Skeletal muscle satellite cell (primary cell): Measurements from ENCODE around the gene EVL.

Source experiments
- H3K27me3 ChIP-seq: 2 replicates; pipeline ENCODE4 v1.7.0; 2013; ENCODE audit warnings: low read length; ENCODE audit not compliant: control insufficient read depth, insufficient read depth
- H3K36me3 ChIP-seq: 2 replicates; pipeline ENCODE4 v1.7.0; 2013; ENCODE audit warnings: mild to moderate bottlenecking, control low read depth, low read length; ENCODE audit not compliant: insufficient read depth
- H3K4me1 ChIP-seq: 2 replicates; pipeline ENCODE4 v1.7.0; 2013; ENCODE audit warnings: low read length; ENCODE audit not compliant: control insufficient read depth, insufficient read depth
- H3K4me2 ChIP-seq: 2 replicates; pipeline ENCODE4 v1.7.0; 2013; ENCODE audit warnings: mild to moderate bottlenecking, low read length
- H3K4me3 ChIP-seq: 2 replicates; pipeline ENCODE4 v1.7.0; 2013; ENCODE audit warnings: low read length
- H3K9ac ChIP-seq: 2 replicates; pipeline ENCODE4 v1.7.0; 2013; ENCODE audit warnings: mild to moderate bottlenecking, low read depth, low read length, moderate library complexity
- H3K9me3 ChIP-seq: replicated peaks from 2 replicates; pipeline ENCODE4 v1.7.0; 2013; ENCODE audit warnings: mild to moderate bottlenecking, control low read depth, low read length

EVL gene

DNA sequence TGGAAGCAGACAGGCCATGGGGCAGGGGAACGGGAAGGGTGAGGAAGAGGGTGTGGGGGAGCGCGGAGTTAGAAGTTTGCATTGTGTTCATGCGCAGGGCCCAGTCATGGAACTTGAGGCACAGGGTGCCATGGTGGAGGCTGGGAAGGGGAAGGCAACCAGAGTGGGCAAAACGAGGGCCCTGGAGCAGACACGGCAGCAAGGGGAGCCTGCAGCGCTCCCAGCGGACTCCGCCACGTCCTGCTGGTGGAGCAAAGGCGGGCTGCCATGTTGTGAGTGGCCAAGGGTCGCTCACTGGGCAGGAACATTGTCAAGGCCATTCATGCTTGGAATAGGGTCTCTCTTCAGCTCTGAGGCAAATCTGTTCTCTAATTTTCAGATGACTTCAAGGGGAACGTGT is 73.7 kb downstream of the EVL start:
- H3K9ac ChIP-seq = no peak overlapping the region
- H3K4me2 ChIP-seq = no peak overlapping the region
- H3K9me3 ChIP-seq = no peaks in the 10 kb centered on the region
- H3K36me3 ChIP-seq = peaks cover 2% of the 10 kb centered on the region
- H3K27me3 ChIP-seq = no peaks in the 10 kb centered on the region
- H3K4me1 ChIP-seq = no peaks in the 10 kb centered on the region
- no peak overlapping the region for H3K4me3 ChIP-seq

DNA sequence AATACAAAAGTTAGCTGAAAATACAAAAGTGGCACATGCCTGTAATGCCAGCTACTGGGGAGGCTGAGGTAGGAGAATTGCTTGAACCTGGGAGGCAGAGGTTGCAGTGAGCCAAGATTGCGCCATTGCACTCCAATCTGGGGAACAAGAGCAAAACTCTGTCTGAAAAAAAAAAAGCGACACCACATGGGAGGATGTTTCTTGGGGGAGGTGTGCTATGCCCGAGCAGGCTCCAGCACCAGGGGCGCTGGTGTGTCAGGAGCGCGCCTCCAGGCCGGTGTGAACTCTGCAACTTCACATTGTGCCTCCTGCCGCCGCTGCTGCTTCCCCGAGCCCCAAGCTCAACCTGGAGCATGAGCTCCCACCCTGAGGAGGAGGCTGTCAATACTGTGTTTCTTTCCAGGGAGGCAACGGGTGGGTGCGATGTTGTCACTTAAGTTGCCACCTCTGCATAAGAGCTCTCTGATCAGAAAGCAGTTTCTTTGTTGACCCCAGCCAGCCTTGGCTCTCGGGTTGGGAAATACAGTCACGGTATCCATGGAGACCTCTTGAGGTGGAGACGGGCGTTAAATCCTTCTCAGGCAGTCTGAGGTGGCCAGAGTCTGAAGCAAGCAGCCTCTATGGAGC is 75.3 kb downstream of the EVL start:
- H3K4me1 ChIP-seq = no peaks in the 10 kb centered on the region
- H3K9ac ChIP-seq = no peak overlapping the region
- H3K4me2 ChIP-seq = no peak overlapping the region
- no peaks in the 10 kb centered on the region for H3K9me3 ChIP-seq
- H3K36me3 ChIP-seq = no peaks in the 10 kb centered on the region
- H3K27me3 ChIP-seq = no peaks in the 10 kb centered on the region
- no peak overlapping the region for H3K4me3 ChIP-seq

DNA sequence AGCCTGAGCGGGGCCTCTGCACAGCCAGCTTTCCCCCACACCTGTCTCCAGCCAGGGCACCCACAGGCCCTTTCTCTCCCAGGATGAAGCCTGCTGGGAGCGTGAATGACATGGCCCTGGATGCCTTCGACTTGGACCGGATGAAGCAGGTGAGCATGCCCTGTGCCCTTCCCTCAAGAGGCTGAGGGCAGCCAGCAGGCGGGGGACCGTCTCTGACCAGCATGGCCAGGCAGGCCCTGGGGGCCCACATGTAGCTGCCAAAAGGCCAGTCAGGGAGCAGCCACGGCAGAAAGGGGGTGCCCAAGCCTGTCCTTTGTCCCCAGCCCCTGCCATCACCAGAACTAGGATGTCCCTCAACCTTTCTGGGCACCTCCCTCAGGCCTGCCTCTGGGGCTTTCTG is 75.9 kb downstream of the EVL start:
- H3K9me3 ChIP-seq = no peaks in the 10 kb centered on the region
- no peaks in the 10 kb centered on the region for H3K4me1 ChIP-seq
- no peak overlapping the region for H3K4me3 ChIP-seq
- no peaks in the 10 kb centered on the region for H3K27me3 ChIP-seq
- no peaks in the 10 kb centered on the region for H3K36me3 ChIP-seq
- no peak overlapping the region for H3K9ac ChIP-seq
- no peak overlapping the region for H3K4me2 ChIP-seq

DNA sequence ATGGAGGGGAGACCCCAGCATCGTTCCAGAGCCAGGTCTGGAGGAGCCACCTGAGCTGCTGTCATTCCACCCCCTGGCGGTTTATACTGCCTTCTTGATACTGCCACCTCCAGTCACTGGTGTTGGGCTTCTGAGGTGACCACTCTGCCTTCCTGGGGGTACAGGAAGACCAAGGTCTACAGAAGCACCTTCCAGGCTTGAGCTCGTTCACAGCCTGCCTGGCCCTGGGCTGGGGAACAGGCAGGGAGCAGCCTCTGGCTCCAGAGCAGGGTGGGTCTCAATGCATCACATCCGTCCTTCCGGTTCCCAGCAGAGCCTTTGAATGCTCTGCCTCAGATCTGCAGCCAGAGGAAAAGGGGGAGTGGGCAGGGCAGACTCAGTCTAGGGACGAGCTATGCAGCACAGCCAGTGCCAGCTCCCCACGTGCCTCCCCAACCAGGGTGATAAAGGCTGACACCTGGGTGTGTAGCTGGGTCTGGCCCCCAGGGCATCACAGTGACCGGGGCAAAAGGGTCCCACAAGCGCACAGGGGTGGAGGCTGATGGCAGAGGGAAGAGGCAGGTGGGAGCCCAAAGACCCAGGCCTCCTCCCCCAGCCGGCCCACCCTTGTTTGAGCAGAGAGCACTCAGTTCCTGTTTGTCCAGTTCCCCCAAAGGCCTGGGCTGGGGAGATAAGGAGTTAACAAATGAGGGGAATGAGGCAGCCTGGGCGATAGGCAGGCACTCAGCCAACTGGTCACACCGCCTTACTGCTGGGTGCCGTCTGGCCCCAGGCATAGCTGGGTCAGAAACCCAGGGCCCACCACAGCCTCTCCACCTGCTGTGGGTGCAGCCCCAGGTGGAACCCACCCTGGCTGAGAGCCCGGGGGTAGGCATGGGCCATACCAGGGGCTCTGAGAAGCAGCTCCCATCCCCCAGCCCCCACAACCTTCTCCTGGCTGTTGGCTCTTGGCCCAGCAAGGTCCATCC is 77.1 kb downstream of the EVL start:
- no peaks in the 10 kb centered on the region for H3K9me3 ChIP-seq
- no peak overlapping the region for H3K4me2 ChIP-seq
- no peaks in the 10 kb centered on the region for H3K27me3 ChIP-seq
- no peak overlapping the region for H3K9ac ChIP-seq
- no peaks in the 10 kb centered on the region for H3K36me3 ChIP-seq
- H3K4me3 ChIP-seq = no peak overlapping the region
- H3K4me1 ChIP-seq = no peaks in the 10 kb centered on the region

DNA sequence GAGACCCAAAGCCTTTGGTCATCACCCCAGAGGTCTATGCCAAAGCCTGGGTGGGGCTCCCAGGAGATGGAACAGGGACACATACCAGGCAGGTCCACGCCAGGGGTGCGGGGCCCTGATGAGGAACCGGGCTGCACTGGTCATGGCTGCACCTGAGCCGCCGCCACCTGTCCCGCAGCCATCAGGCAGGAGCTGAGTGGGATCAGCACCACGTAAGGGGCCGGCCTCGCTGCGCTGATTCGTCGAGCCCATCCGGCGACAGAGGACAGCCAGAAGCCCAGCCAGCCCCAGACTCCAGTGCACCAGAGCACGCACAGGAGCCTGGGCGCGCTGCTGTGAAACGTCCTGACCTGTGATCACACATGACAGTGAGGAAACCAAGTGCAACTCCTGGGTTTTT is 78.3 kb downstream of the EVL start:
- Histone ChIP-seq H3K4me1 (no peaks in the 10 kb centered on the region), H3K4me2 (no peak overlapping the region), H3K9me3 (no peaks in the 10 kb centered on the region), H3K9ac (no peak overlapping the region), H3K36me3 (no peaks in the 10 kb centered on the region), H3K4me3 (no peak overlapping the region), H3K27me3 (no peaks in the 10 kb centered on the region)

DNA sequence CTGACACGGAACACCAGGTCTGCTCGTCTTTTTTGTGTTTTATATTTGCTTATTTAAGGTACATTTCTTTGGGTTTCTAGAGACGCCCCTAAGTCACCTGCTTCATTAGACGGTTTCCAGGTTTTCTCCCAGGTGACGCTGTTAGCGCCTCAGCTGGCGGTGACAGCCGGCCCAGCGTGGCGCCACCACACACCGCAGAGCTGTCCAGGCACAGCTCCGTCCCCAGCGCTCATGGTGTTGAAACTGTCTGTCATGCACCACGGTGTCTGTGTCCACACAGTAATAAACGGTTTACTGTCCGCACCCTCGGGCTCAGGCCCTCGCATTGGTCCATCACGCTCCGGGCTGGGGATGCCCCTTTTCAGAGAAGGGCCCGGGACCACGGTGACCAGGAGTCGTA is 78.7 kb downstream of the EVL start:
- no peaks in the 10 kb centered on the region for H3K27me3 ChIP-seq
- no peak overlapping the region for H3K4me2 ChIP-seq
- H3K4me3 ChIP-seq = no peak overlapping the region
- H3K9me3 ChIP-seq = no peaks in the 10 kb centered on the region
- no peak overlapping the region for H3K9ac ChIP-seq
- no peaks in the 10 kb centered on the region for H3K36me3 ChIP-seq
- H3K4me1 ChIP-seq = no peaks in the 10 kb centered on the region

DNA sequence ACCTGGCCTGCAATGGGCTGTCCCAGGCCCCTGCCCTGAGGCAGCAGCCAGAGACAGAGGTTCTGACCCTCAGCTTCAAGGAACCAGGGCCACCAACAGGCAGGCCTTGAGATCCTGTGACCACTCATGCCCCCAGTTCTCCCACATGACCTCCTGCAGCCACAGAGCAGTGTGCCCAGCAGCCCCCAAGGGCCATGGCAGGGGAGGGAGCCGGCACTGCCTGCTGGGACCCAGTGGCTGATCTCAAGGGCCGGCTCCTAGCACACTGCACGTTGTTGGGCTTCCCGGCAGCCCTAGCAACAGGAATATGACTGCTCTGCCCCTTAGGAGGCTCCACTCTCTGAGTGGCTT is 79.4 kb downstream of the EVL start:
- H3K4me1 ChIP-seq = no peaks in the 10 kb centered on the region
- H3K4me3 ChIP-seq = no peak overlapping the region
- H3K27me3 ChIP-seq = no peaks in the 10 kb centered on the region
- no peak overlapping the region for H3K9ac ChIP-seq
- H3K9me3 ChIP-seq = no peaks in the 10 kb centered on the region
- no peak overlapping the region for H3K4me2 ChIP-seq
- no peaks in the 10 kb centered on the region for H3K36me3 ChIP-seq

DNA sequence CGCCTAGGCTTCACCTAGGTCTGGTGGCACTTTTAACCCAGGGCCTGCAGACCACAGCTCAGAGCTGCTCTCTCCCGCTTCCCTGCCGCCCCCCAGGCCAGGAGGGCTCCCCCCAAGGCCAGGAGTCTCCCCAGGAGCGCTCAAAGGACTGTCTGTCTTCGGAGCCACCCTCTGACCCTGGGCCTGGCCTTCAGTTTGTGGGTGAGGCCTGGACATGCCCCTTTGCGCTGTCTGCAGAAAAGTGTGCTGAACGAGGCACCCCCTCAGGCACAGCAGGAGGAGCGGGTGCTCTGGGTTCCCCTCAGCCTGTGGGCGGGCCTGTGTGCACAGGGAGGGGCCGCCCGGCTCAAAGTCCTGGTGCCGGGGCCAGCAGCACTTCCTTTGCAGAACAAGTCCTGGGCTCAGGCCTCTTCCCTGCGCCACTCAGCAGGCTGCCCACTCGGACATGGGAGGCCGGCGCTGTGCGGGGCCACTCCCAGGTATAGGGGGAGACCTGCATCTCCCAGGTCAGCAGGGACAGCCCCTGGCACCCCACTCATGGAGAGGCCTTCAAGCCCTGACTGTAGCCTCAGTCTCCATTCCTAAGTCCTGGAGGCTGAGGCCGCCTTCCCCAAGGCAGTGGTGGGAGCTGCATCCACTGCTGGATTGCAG is 79.9 kb downstream of the EVL start:
- no peaks in the 10 kb centered on the region for H3K4me1 ChIP-seq
- no peaks in the 10 kb centered on the region for H3K36me3 ChIP-seq
- H3K9me3 ChIP-seq = no peaks in the 10 kb centered on the region

DNA sequence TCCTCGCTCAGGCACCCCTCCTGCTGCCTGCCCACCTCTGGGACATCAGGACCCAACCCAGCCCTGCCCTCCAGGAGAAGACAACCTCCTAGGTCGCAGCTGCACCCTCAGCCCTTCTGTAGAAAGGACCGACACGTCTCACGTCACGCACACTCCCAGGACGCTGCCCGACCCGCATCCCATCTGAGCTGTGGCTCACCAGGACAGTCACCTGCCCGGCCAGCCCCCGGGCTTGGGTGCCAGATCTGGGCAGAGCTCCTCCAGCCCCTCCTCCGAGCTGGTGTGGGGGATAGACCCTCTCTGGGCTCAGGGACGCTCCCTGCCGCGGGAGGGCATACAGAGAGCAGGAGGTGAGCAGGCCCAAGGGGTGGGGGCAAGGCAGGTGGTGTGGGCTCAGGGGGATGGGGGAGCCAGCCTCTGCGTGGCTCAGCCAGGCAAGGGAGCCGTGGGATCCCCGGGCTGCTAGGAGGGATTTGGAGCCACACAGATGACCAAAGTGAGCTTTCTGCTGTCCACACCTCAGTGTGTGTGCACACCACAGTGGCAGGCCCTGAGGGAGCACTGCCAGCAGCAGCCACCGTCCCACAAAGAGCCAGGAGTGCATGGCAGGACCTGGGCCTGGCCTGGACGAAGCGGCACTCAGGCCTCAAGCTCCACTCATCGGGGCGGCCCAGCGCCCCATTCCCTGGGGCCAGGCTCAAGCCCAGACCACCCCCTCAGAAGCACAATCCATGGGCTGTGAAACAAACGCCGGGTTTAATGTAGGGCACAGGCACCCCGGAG is 80.7 kb downstream of the EVL start:
- Histone ChIP-seq H3K4me3 (no peak overlapping the region), H3K4me1 (no peaks in the 10 kb centered on the region), H3K27me3 (no peaks in the 10 kb centered on the region), H3K9me3 (no peaks in the 10 kb centered on the region), H3K36me3 (no peaks in the 10 kb centered on the region), H3K9ac (no peak overlapping the region), H3K4me2 (no peak overlapping the region)

More for the DNA sequence above, 79.9 kb downstream of the EVL start:
- Histone ChIP-seq H3K4me3 (no peak overlapping the region), H3K27me3 (no peaks in the 10 kb centered on the region), H3K9ac (no peak overlapping the region), H3K4me2 (no peak overlapping the region)

DNA sequence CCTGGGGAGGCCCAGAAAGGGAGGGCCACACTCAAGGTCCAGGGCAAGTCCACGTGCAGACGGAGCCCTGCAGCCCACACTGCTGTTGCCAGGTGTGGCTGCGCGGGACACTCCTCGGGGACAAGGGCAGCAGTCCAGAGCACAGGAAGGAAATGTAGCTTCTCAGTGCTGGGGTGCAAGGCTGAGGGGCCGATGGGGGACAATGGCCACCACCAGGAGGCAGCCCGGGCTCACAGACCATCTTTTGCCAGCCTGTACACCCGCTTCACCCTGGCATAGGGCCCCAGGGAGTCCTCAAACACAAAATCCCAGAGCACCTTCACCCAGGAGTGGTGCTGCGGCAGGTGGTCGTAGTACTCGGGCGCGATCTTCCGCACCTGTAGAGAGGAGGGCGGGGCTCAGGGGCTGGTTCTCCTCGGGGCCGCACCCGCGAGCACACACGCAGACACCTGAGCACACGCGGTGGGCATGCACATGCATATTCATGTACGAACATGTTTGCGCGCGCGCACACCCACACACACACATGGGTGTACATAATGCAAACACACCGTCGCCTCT is 81.4 kb downstream of the EVL start:
- Histone ChIP-seq H3K27me3 (no peaks in the 10 kb centered on the region), H3K4me3 (no peak overlapping the region), H3K4me2 (no peak overlapping the region), H3K9me3 (no peaks in the 10 kb centered on the region), H3K36me3 (no peaks in the 10 kb centered on the region), H3K9ac (no peak overlapping the region), H3K4me1 (no peaks in the 10 kb centered on the region)

DNA sequence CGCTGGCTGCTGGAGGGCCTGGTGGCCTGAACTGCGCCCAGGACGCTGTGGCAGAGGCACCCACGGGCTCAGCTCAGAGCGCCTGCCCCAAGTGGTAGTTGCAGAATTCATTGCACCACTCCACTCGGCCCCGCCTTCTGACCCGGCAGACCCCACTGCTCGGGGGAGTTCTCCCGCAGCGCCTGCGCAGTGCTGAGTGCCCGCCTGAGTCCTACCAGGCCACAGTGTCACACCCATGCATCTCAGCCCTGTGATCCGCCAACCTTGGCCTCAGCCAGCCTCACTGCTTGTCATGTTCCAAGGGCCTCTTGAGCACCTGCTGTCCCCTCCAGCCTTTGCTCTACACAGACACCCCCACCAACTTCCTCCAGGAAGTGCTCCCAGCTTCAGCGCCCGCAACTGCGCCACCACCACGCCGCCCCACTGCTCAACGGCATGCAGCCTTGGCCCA is 82.0 kb downstream of the EVL start:
- Histone ChIP-seq H3K36me3 (no peaks in the 10 kb centered on the region), H3K9ac (no peak overlapping the region), H3K9me3 (no peaks in the 10 kb centered on the region), H3K4me1 (no peaks in the 10 kb centered on the region), H3K4me3 (no peak overlapping the region), H3K27me3 (peaks cover 3% of the 10 kb centered on the region), H3K4me2 (no peak overlapping the region)
